ENCODE measurements around the gene SSTR1.
"Not testable (repeated sequence)": the region's sequence is repeated elsewhere in the genome, so short reads cannot be mapped to it uniquely, and the experiment has no call there.

The SSTR1 gene

GRCh38 chr14:38187528-38187927 lies 20.2 kb upstream of the SSTR1 start:
- Histone ChIP-seq H3K4me3 (ENCODE audit: insufficient read depth, low read depth, low read length, poor library complexity, severe bottlenecking) (no peak overlapping the region), H3K27me3 (replicated peaks; ENCODE audit: control insufficient read depth, insufficient read depth, low read length, poor library complexity, severe bottlenecking) (no peaks in the 10 kb centered on the region), H3K36me3 (ENCODE audit: control insufficient read depth, insufficient read depth, low read length) (no peaks in the 10 kb centered on the region), H3K9me3 (ENCODE audit: control insufficient read depth, low read length) (no peaks in the 10 kb centered on the region), H3K4me1 (ENCODE audit: control insufficient read depth, insufficient read depth, low read length, poor library complexity, severe bottlenecking) (no peaks in the 10 kb centered on the region), H3K27ac (ENCODE audit: insufficient read depth, low read length, poor library complexity, severe bottlenecking) (no peak overlapping the region)
- no peak for DNase-seq

- Histone ChIP-seq H3K4me1 (ENCODE audit: control insufficient read depth, insufficient read depth, low read length, poor library complexity, severe bottlenecking) (no peaks in the 10 kb centered on the region), H3K4me3 (ENCODE audit: insufficient read depth, low read depth, low read length, poor library complexity, severe bottlenecking) (no peak overlapping the region), H3K27me3 (replicated peaks; ENCODE audit: control insufficient read depth, insufficient read depth, low read length, poor library complexity, severe bottlenecking) (no peaks in the 10 kb centered on the region), H3K27ac (ENCODE audit: insufficient read depth, low read length, poor library complexity, severe bottlenecking) (no peak overlapping the region), H3K36me3 (ENCODE audit: control insufficient read depth, insufficient read depth, low read length) (no peaks in the 10 kb centered on the region), H3K9me3 (ENCODE audit: control insufficient read depth, low read length) (no peaks in the 10 kb centered on the region)
- DNase-seq: no peak
Observed at GRCh38 chr14:38189930-38190726, 17.6 kb upstream of the SSTR1 start.

GRCh38 chr14:38190846-38191245 lies 16.9 kb upstream of the SSTR1 start:
- H3K27ac ChIP-seq (ENCODE audit: insufficient read depth, low read length, poor library complexity, severe bottlenecking); H3K4me3 ChIP-seq (ENCODE audit: insufficient read depth, low read depth, low read length, poor library complexity, severe bottlenecking); H3K4me1 ChIP-seq (ENCODE audit: control insufficient read depth, insufficient read depth, low read length, poor library complexity, severe bottlenecking); DNase-seq; H3K9me3 ChIP-seq (ENCODE audit: control insufficient read depth, low read length); H3K27me3 ChIP-seq (replicated peaks; ENCODE audit: control insufficient read depth, insufficient read depth, low read length, poor library complexity, severe bottlenecking); H3K36me3 ChIP-seq (ENCODE audit: control insufficient read depth, insufficient read depth, low read length): not testable (repeated sequence)

- not testable (repeated sequence) for H3K4me1 ChIP-seq (ENCODE audit: control insufficient read depth, insufficient read depth, low read length, poor library complexity, severe bottlenecking); H3K9me3 ChIP-seq (ENCODE audit: control insufficient read depth, low read length); H3K4me3 ChIP-seq (ENCODE audit: insufficient read depth, low read depth, low read length, poor library complexity, severe bottlenecking); H3K27me3 ChIP-seq (replicated peaks; ENCODE audit: control insufficient read depth, insufficient read depth, low read length, poor library complexity, severe bottlenecking); H3K27ac ChIP-seq (ENCODE audit: insufficient read depth, low read length, poor library complexity, severe bottlenecking); DNase-seq; H3K36me3 ChIP-seq (ENCODE audit: control insufficient read depth, insufficient read depth, low read length)
Observed at GRCh38 chr14:38191491-38191890, 16.2 kb upstream of the SSTR1 start.

GRCh38 chr14:38197001-38197783 lies 10.5 kb upstream of the SSTR1 start:
- Histone ChIP-seq H3K4me1 (ENCODE audit: control insufficient read depth, insufficient read depth, low read length, poor library complexity, severe bottlenecking) (no peaks in the 10 kb centered on the region), H3K27ac (ENCODE audit: insufficient read depth, low read length, poor library complexity, severe bottlenecking) (no peak overlapping the region), H3K27me3 (replicated peaks; ENCODE audit: control insufficient read depth, insufficient read depth, low read length, poor library complexity, severe bottlenecking) (no peaks in the 10 kb centered on the region), H3K9me3 (ENCODE audit: control insufficient read depth, low read length) (no peaks in the 10 kb centered on the region), H3K4me3 (ENCODE audit: insufficient read depth, low read depth, low read length, poor library complexity, severe bottlenecking) (no peak overlapping the region), H3K36me3 (ENCODE audit: control insufficient read depth, insufficient read depth, low read length) (no peaks in the 10 kb centered on the region)
- no peak for DNase-seq

GRCh38 chr14:38197784-38198335 lies 9.8 kb upstream of the SSTR1 start:
- H3K4me1 ChIP-seq (ENCODE audit: control insufficient read depth, insufficient read depth, low read length, poor library complexity, severe bottlenecking): no peaks in the 10 kb centered on the region
- no peak overlapping the region for H3K27ac ChIP-seq (ENCODE audit: insufficient read depth, low read length, poor library complexity, severe bottlenecking)
- no peaks in the 10 kb centered on the region for H3K36me3 ChIP-seq (ENCODE audit: control insufficient read depth, insufficient read depth, low read length)
- no peak overlapping the region for H3K4me3 ChIP-seq (ENCODE audit: insufficient read depth, low read depth, low read length, poor library complexity, severe bottlenecking)
- no peaks in the 10 kb centered on the region for H3K9me3 ChIP-seq (ENCODE audit: control insufficient read depth, low read length)
- H3K27me3 ChIP-seq (replicated peaks; ENCODE audit: control insufficient read depth, insufficient read depth, low read length, poor library complexity, severe bottlenecking): no peaks in the 10 kb centered on the region
- no peak for DNase-seq

GRCh38 chr14:38198425-38198824 lies 9.3 kb upstream of the SSTR1 start:
- H3K27ac ChIP-seq (ENCODE audit: insufficient read depth, low read length, poor library complexity, severe bottlenecking): no peak overlapping the region
- H3K4me3 ChIP-seq (ENCODE audit: insufficient read depth, low read depth, low read length, poor library complexity, severe bottlenecking): no peak overlapping the region
- DNase-seq: no peak
- no peaks in the 10 kb centered on the region for H3K27me3 ChIP-seq (replicated peaks; ENCODE audit: control insufficient read depth, insufficient read depth, low read length, poor library complexity, severe bottlenecking)
- H3K9me3 ChIP-seq (ENCODE audit: control insufficient read depth, low read length): no peaks in the 10 kb centered on the region
- no peaks in the 10 kb centered on the region for H3K4me1 ChIP-seq (ENCODE audit: control insufficient read depth, insufficient read depth, low read length, poor library complexity, severe bottlenecking)
- no peaks in the 10 kb centered on the region for H3K36me3 ChIP-seq (ENCODE audit: control insufficient read depth, insufficient read depth, low read length)

- no peaks in the 10 kb centered on the region for H3K4me1 ChIP-seq (ENCODE audit: control insufficient read depth, insufficient read depth, low read length, poor library complexity, severe bottlenecking)
- no peaks in the 10 kb centered on the region for H3K36me3 ChIP-seq (ENCODE audit: control insufficient read depth, insufficient read depth, low read length)
- no peak overlapping the region for H3K27ac ChIP-seq (ENCODE audit: insufficient read depth, low read length, poor library complexity, severe bottlenecking)
- H3K4me3 ChIP-seq (ENCODE audit: insufficient read depth, low read depth, low read length, poor library complexity, severe bottlenecking): no peak overlapping the region
- H3K27me3 ChIP-seq (replicated peaks; ENCODE audit: control insufficient read depth, insufficient read depth, low read length, poor library complexity, severe bottlenecking): no peaks in the 10 kb centered on the region
- DNase-seq: no peak
- H3K9me3 ChIP-seq (ENCODE audit: control insufficient read depth, low read length): no peaks in the 10 kb centered on the region
Observed at GRCh38 chr14:38199076-38199475, 8.6 kb upstream of the SSTR1 start.

GRCh38 chr14:38199739-38200138 lies 8.0 kb upstream of the SSTR1 start:
- Histone ChIP-seq H3K9me3 (ENCODE audit: control insufficient read depth, low read length) (no peaks in the 10 kb centered on the region), H3K4me3 (ENCODE audit: insufficient read depth, low read depth, low read length, poor library complexity, severe bottlenecking) (no peak overlapping the region), H3K4me1 (ENCODE audit: control insufficient read depth, insufficient read depth, low read length, poor library complexity, severe bottlenecking) (no peaks in the 10 kb centered on the region), H3K27ac (ENCODE audit: insufficient read depth, low read length, poor library complexity, severe bottlenecking) (no peak overlapping the region), H3K27me3 (replicated peaks; ENCODE audit: control insufficient read depth, insufficient read depth, low read length, poor library complexity, severe bottlenecking) (no peaks in the 10 kb centered on the region), H3K36me3 (ENCODE audit: control insufficient read depth, insufficient read depth, low read length) (no peaks in the 10 kb centered on the region)
- DNase-seq: no peak
